Renal pelvis (tissue), 4 donors: ENCODE measurements around the gene FBXL3. TPM values are rescaled to one million over a fixed set of nuclear protein-coding genes. Genes with fewer than 3 reads are reported as not detected.
"Not testable (repeated sequence)": the region's sequence is repeated elsewhere in the genome, so short reads cannot be mapped to it uniquely, and the experiment has no call there.

ENCODE experiments used
- DNase-seq: peaks from one replicate; pipeline ENCODE4 v3.0.0-alpha.2; 2013
- polyA plus RNA-seq, 3 donors: library from polyadenylated mRNA; unstranded; fragments of 120-200 nt; gene quantifications; one replicate each; pipeline ENCODE4 v1.2.1, GENCODE V29; 2013; ENCODE audit not compliant: insufficient read length in 3 of 3

FBXL3 gene
- polyA plus RNA-seq, 3 donors, result 51.3 to 56.7 (median 55.5) TPM

GRCh38 chr13:77033717-77034302 is 6.9 kb upstream of the FBXL3 start:
- no peak for DNase-seq

GRCh38 chr13:77031656-77032243 is 4.8 kb upstream of the FBXL3 start:
- no peak for DNase-seq

GRCh38 chr13:77029436-77029835 is 2.5 kb upstream of the FBXL3 start:
- DNase-seq, result no peak

- DNase-seq, result no peak
Observed at GRCh38 chr13:77028202-77028601, 1.2 kb upstream of the FBXL3 start.

- peak; percentile 79 for DNase-seq
Observed at GRCh38 chr13:77026255-77026860, 601 bp downstream of the FBXL3 start.

- DNase-seq, result no peak
Observed at GRCh38 chr13:77022341-77022740, 4.6 kb downstream of the FBXL3 start.

GRCh38 chr13:77019756-77020155 is 7.2 kb downstream of the FBXL3 start:
- no peak for DNase-seq

- no peak for DNase-seq
Observed at GRCh38 chr13:77016888-77017623, 9.9 kb downstream of the FBXL3 start.

- no peak for DNase-seq
Observed at GRCh38 chr13:77016251-77016812, 10.6 kb downstream of the FBXL3 start.

- no peak for DNase-seq
Observed at GRCh38 chr13:77014906-77015685, 11.9 kb downstream of the FBXL3 start.

- DNase-seq, result no peak
Observed at GRCh38 chr13:77013853-77014542, 13.0 kb downstream of the FBXL3 start.

GRCh38 chr13:77009719-77010118 is 17.2 kb downstream of the FBXL3 start:
- DNase-seq, result not testable (repeated sequence)

GRCh38 chr13:77009011-77009410 is 17.9 kb downstream of the FBXL3 start:
- no peak for DNase-seq

- not testable (repeated sequence) for DNase-seq
Observed at GRCh38 chr13:77008337-77008736, 18.6 kb downstream of the FBXL3 start.

GRCh38 chr13:77002590-77003190 is 24.3 kb downstream of the FBXL3 start:
- DNase-seq, result no peak

GRCh38 chr13:77001963-77002587 is 24.9 kb downstream of the FBXL3 start:
- DNase-seq, result no peak

GRCh38 chr13:77001540-77001939 is 25.4 kb downstream of the FBXL3 start:
- no peak for DNase-seq

GRCh38 chr13:77000475-77000874 is 26.5 kb downstream of the FBXL3 start:
- DNase-seq, result no peak

- DNase-seq, result no peak
Observed at GRCh38 chr13:76994281-76994680, 32.7 kb downstream of the FBXL3 start.

- no peak for DNase-seq
Observed at GRCh38 chr13:76993473-76993872, 33.5 kb downstream of the FBXL3 start.
